Upper lobe of right lung (tissue), 1 donor: ENCODE measurements around the gene LIX1. TPM values are rescaled to one million over a fixed set of nuclear protein-coding genes. Genes with fewer than 3 reads are reported as not detected.
A peak's percentile ranks its signal among the peaks of the same experiment; 100 is the strongest.
"Not testable (repeated sequence)": the region's sequence is repeated elsewhere in the genome, so short reads cannot be mapped to it uniquely, and the experiment has no call there.

Source experiments
- ATAC-seq: fragments of 200-7000 bp; cut with Tn5 transposase; one replicate; pipeline ENCODE4 v1.9.1; 2020; ENCODE audit warnings: mild to moderate bottlenecking, moderate library complexity
- DNase-seq: peaks from one replicate; pipeline ENCODE4 v3.0.0-alpha.2; 2020
- H3K27ac ChIP-seq: fragments of 200-600 bp; one replicate; pipeline ENCODE4 v1.8.0; 2022
- H3K27me3 ChIP-seq: fragments of 200-600 bp; one replicate; pipeline ENCODE4 v1.8.0; 2022; ENCODE audit warnings: mild to moderate bottlenecking
- H3K36me3 ChIP-seq: fragments of 200-600 bp; one replicate; pipeline ENCODE4 v1.8.0; 2022
- H3K4me1 ChIP-seq: fragments of 200-600 bp; one replicate; pipeline ENCODE4 v1.8.0; 2022
- H3K4me3 ChIP-seq: fragments of 200-600 bp; one replicate; pipeline ENCODE4 v1.8.0; 2022; ENCODE audit warnings: mild to moderate bottlenecking
- H3K9me3 ChIP-seq: fragments of 200-600 bp; one replicate; pipeline ENCODE4 v1.8.0; 2022
- intact Hi-C: fragments of 100-400 bp; cut with DNase I; formaldehyde crosslinking; loops from one replicate; pipeline ENCODE4 v1.11.0; 2022
- total RNA-seq: library from RNA; stranded (reverse); fragmentation: NEBNext Ultra II Directional; extraction: Animal tissue kit (Norgen Biotek cat#: 25700); gene quantifications from one replicate; pipeline ENCODE4 v1.2.1, GENCODE V29; 2021
- TF ChIP-seq, protein P1 (sequence below): fragments of 200-600 bp; IDR thresholded peaks from one replicate; pipeline ENCODE4 v1.8.0; 2022; ENCODE audit warnings: antibody characterized with exemption
- donor health status: DM: no; HTN: yes; CAD: no; lungs with severe emphysema.

Gene LIX1
- total RNA-seq, 1 donor from 2014 or later = not detected

DNA sequence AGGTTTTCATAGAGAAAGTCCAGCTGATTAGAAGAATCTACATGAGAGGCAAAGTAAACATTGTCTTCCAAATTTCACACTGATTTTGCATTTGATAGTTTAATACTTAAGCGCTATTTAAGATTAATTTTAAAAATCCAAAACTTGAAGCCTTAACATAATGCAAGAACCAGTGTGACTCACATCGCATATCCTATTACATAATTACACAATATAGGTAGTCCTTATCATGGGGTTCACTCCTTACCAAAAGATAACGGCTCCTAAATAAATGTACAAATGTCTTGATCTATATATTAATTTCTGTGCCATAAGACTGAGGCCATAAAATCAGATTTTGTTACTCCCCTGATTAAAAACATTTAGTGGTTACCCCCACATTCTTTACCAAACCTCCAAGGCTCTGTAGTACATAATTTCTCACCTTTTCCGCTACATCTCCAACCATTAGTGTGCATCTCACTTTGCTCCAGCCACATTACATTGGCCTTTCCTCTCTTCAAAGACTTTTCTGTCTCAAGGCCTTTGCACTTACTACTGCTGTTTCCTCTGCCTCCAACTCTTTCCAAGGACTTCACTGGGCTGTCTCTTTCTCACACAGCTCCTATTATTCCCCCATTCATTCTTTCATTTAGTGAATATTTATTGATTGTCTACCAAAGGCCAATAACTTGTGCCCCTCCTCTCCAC lies 39.6 kb upstream of the LIX1 start:
- intact Hi-C loops = no loop called here
- DNase-seq = no peak
- Histone ChIP-seq H3K27me3 (no peaks in the 10 kb centered on the region), H3K4me1 (peaks cover 24% of the 10 kb centered on the region), H3K4me3 (peak overlapping the region; percentile 83), H3K9me3 (no peaks in the 10 kb centered on the region), H3K36me3 (peaks cover 23% of the 10 kb centered on the region), H3K27ac (peak overlapping the region; percentile 96)
- no peak for ATAC-seq
- TF ChIP-seq, protein P1, sequence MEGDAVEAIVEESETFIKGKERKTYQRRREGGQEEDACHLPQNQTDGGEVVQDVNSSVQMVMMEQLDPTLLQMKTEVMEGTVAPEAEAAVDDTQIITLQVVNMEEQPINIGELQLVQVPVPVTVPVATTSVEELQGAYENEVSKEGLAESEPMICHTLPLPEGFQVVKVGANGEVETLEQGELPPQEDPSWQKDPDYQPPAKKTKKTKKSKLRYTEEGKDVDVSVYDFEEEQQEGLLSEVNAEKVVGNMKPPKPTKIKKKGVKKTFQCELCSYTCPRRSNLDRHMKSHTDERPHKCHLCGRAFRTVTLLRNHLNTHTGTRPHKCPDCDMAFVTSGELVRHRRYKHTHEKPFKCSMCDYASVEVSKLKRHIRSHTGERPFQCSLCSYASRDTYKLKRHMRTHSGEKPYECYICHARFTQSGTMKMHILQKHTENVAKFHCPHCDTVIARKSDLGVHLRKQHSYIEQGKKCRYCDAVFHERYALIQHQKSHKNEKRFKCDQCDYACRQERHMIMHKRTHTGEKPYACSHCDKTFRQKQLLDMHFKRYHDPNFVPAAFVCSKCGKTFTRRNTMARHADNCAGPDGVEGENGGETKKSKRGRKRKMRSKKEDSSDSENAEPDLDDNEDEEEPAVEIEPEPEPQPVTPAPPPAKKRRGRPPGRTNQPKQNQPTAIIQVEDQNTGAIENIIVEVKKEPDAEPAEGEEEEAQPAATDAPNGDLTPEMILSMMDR = no peak

DNA sequence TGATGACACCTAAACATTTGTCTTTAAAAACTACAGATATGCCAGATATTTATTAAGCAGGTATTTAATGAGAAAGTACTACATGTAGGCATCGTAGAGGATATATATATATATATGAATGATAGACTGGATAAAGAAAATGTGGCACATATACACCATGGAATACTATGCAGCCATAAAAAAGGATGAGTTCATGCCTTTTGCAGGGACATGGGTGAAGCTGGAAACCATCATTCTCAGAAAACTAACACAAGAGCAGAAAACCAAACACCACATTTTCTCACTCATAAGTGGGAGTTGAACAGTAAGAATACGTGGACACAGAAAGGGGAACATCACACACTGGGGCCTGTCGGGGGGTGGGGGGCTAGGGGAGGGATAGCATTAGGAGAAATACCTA lies 37.0 kb upstream of the LIX1 start:
- ATAC-seq, H3K4me3 ChIP-seq, H3K27ac ChIP-seq, H3K27me3 ChIP-seq, H3K9me3 ChIP-seq, DNase-seq, intact Hi-C loops: not testable (repeated sequence)
- H3K36me3 ChIP-seq = peaks cover 48% of the 10 kb centered on the region
- peaks cover 24% of the 10 kb centered on the region for H3K4me1 ChIP-seq

DNA sequence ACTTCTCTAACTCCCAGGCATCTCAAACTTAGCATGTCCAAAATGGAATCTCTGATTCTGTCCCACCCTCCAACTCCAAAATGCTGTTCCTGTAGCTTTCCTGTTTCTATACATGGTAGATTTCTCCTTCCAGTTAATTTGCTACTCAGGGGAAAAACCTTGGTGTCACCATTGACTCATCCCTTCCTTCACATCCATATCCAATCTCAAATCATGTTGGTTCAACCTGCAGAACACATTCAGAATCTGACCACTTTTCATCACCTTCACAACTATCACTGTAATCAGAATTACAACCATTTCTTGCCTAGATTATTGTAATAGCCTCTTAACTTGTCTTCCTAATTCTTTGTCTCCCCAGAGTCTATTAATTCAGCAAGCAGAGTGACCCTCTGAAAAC lies 29.8 kb upstream of the LIX1 start:
- Histone ChIP-seq H3K4me1 (no peaks in the 10 kb centered on the region), H3K9me3 (no peaks in the 10 kb centered on the region), H3K27ac (no peak overlapping the region), H3K4me3 (no peak overlapping the region), H3K36me3 (peaks cover 99% of the 10 kb centered on the region), H3K27me3 (no peaks in the 10 kb centered on the region)
- no peak for ATAC-seq
- intact Hi-C loops = no loop called here
- no peak for DNase-seq
- TF ChIP-seq, protein P1 = no peak

DNA sequence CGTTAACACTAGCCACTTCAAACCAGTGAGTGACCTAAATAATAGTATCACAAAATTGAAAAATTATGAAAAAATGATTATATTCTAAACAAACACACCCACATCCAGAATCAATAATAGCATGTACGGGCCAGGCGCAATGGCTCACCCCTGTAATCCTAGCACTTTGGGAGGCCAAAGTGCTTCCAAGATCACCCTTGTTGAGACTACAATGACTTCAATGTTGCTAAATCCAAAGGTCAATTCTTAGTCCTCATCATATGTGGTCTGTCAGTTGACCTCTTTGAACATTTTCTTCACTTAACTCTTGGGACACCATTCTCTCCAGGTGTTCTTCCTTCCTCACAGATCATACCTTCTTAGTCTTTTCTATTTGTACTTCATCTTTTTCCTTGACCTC lies 29.3 kb upstream of the LIX1 start:
- TF ChIP-seq, protein P1 = no peak
- Histone ChIP-seq H3K9me3 (no peaks in the 10 kb centered on the region), H3K27ac (no peak overlapping the region), H3K4me1 (no peaks in the 10 kb centered on the region), H3K27me3 (no peaks in the 10 kb centered on the region), H3K4me3 (no peak overlapping the region), H3K36me3 (peaks cover 99% of the 10 kb centered on the region)
- ATAC-seq (no peak), DNase-seq (no peak)
- intact Hi-C loops = no loop called here

DNA sequence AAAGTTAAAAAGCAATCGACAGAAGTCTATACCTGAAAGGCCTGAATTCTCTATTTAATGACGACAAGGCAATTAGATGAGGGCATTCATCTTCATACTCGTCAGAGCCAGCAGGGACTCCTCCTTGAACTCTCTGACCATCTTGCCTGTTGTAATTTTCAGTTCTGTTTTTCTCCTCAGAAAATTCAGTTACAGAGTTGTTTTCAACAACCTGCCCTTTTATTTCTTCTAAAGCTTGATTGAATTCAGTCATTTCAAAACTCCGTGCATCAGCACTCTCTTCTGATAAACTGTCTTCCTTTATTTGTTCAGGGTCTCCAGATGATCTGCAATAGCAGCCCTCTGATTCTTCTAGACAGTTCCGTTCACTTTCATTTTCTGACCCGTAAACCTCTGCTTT lies 25.0 kb upstream of the LIX1 start:
- no peaks in the 10 kb centered on the region for H3K4me1 ChIP-seq
- no peak overlapping the region for H3K27ac ChIP-seq
- intact Hi-C loops = loop anchor here (10.0 kb wide), 1 partner anchor 403 kb away; no protein-coding TSS in a partner anchor
- H3K36me3 ChIP-seq = peaks cover 92% of the 10 kb centered on the region
- H3K4me3 ChIP-seq = no peak overlapping the region
- no peaks in the 10 kb centered on the region for H3K27me3 ChIP-seq
- DNase-seq (no peak), ATAC-seq (no peak)
- H3K9me3 ChIP-seq = no peaks in the 10 kb centered on the region
- TF ChIP-seq, protein P1 = no peak

DNA sequence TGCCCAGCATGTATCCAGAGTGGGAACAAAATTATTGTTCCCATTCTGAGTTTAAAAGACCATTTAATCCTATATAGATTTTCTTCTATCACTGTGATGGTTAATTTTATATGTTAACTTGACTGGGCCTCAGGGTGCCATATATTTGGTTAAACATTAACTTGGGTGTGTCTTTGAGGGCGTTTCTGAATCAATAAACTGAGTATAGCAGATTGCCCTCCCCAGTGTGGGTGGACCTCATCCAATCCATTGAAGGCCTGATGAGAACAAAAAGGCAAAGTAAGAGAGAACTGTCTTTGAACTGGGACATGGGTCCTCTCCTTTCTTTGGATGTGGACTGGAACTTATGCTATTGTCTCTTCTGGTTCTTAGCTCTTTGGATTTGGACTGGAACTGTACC lies 23.3 kb upstream of the LIX1 start:
- Histone ChIP-seq H3K4me1 (no peaks in the 10 kb centered on the region), H3K27me3 (no peaks in the 10 kb centered on the region), H3K9me3 (no peaks in the 10 kb centered on the region), H3K27ac (no peak overlapping the region), H3K4me3 (no peak overlapping the region), H3K36me3 (peaks cover 84% of the 10 kb centered on the region)
- ATAC-seq = no peak
- TF ChIP-seq, protein P1 = no peak
- intact Hi-C loops = loop anchor here (10.0 kb wide), 1 partner anchor 401 kb away; no protein-coding TSS in a partner anchor
- no peak for DNase-seq
